ENCODE results near the gene GBA3. TPM values are rescaled to one million over a fixed set of nuclear protein-coding genes. Genes with fewer than 3 reads are reported as not detected.
A peak's percentile ranks its signal among the peaks of the same experiment; 100 is the strongest.

GBA3 gene
- total RNA-seq, 3 donors from 2014 or later, result 4.0 to 9.0 (median 8.1) TPM

GRCh38 chr4:22678940-22679854 lies 13.5 kb upstream of the GBA3 start:
- TF ChIP-seq CTCF (IDR thresholded peaks at IDR 0.05), result no peak
- ATAC-seq, result peak; percentile 71
- Histone ChIP-seq H3K36me3 (ENCODE audit: low read depth) (no peaks in the 10 kb centered on the region), H3K4me1 (ENCODE audit: low read depth) (peaks cover 7% of the 10 kb centered on the region), H3K9me3 (no peaks in the 10 kb centered on the region), H3K4me3 (no peak overlapping the region)
- intact Hi-C loops (cut with DNase I, micrococcal nuclease), result no loop called here
- DNase-seq, result no peak

- Histone ChIP-seq H3K36me3 (ENCODE audit: low read depth) (no peaks in the 10 kb centered on the region), H3K4me3 (no peak overlapping the region), H3K4me1 (ENCODE audit: low read depth) (peaks cover 7% of the 10 kb centered on the region), H3K9me3 (no peaks in the 10 kb centered on the region)
- DNase-seq (no peak), ATAC-seq (no peak)
- intact Hi-C loops (cut with DNase I, micrococcal nuclease), result no loop called here
- no peak for TF ChIP-seq CTCF (IDR thresholded peaks at IDR 0.05)
Observed at GRCh38 chr4:22680065-22680642, 12.6 kb upstream of the GBA3 start.

- TF ChIP-seq CTCF (IDR thresholded peaks at IDR 0.05), result no peak
- DNase-seq (no peak), ATAC-seq (peak; percentile 37)
- H3K4me1 ChIP-seq (ENCODE audit: low read depth), result peaks cover 7% of the 10 kb centered on the region
- H3K4me3 ChIP-seq, result no peak overlapping the region
- intact Hi-C loops (cut with DNase I, micrococcal nuclease), result no loop called here
- no peaks in the 10 kb centered on the region for H3K36me3 ChIP-seq (ENCODE audit: low read depth)
- H3K9me3 ChIP-seq, result no peaks in the 10 kb centered on the region
Observed at GRCh38 chr4:22683726-22684125, 9.0 kb upstream of the GBA3 start.

DNA sequence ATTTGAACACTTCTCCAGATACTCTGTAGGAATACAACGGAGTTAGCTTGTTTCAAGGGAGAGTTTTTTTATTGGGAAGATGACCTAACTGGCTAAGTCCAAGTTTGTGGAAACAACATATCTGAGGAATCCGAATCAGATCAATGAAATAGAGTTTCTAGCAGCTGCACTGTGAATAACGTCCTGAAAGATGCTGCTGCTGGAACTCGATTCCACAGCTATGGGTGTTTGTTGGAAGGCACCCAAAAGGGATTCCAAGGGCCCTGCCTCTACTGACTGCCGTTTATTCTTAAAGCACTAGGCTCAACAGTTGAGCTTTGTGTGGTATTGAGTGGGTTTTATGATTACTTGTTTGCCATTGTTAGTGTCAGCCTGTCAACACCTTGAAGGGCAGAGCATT lies 6.6 kb upstream of the GBA3 start:
- intact Hi-C loops (cut with DNase I, micrococcal nuclease), result no loop called here
- no peak for TF ChIP-seq CTCF (IDR thresholded peaks at IDR 0.05)

DNA sequence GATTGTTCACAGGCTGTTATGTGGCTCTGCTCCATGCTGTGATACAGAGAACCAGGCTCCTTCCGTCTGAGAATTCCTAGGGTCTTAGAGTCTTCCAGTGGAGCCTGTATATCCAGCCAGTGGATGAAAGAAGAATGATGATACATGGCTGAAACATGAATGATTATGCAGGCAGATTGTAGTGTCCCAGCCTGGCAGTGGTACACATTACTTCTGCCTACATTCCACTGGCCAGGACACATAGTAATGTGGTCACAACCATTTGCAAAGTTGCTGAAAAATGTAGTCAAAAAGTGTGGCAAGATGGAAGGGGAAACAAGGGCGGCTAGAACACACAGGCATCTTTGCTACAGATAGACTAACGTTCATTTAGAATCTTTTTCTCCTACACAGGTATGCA lies 4.5 kb upstream of the GBA3 start:
- no peak overlapping the region for H3K4me3 ChIP-seq
- no peaks in the 10 kb centered on the region for H3K36me3 ChIP-seq (ENCODE audit: low read depth)
- DNase-seq (no peak), ATAC-seq (no peak)
- H3K4me1 ChIP-seq (ENCODE audit: low read depth), result peaks cover 5% of the 10 kb centered on the region
- TF ChIP-seq CTCF (IDR thresholded peaks at IDR 0.05), result no peak
- intact Hi-C loops (cut with DNase I, micrococcal nuclease), result no loop called here
- no peaks in the 10 kb centered on the region for H3K9me3 ChIP-seq

More for the DNA sequence above, 6.6 kb upstream of the GBA3 start:
- Histone ChIP-seq H3K4me3 (no peak overlapping the region), H3K36me3 (ENCODE audit: low read depth) (no peaks in the 10 kb centered on the region), H3K9me3 (no peaks in the 10 kb centered on the region), H3K4me1 (ENCODE audit: low read depth) (no peaks in the 10 kb centered on the region)
- DNase-seq, result no peak
- no peak for ATAC-seq
